SK-N-MC (cell line): ENCODE data around the gene KRTAP10-8.

Source experiments
- EZH2 ChIP-seq: fragments of 200-600 bp; sonication (generic); IDR thresholded peaks from one replicate; pipeline ENCODE4 v1.6.1; 2017; ENCODE audit warnings: antibody characterized with exemption
- POLR2AphosphoS5 ChIP-seq: IDR thresholded peaks from 2 replicates; pipeline ENCODE4 v1.6.1; 2012; ENCODE audit warnings: mild to moderate bottlenecking, low read depth, low read length, borderline replicate concordance

DNA sequence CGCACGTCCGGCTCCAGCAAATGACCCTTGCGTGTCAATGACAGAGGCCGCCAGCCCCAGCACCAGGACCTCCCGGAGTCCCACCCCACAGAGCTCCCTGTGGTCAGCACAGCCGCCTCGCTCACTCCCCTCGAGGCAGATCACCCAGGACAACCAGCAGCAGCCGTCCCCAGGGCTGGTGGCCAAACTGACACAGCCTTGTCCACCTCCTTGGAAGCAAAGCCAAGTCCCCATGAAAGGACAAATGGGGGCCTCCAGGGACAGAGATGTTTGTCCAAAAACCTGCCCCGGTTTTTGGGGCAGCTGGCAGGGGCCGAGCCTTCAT, 27.4 kb downstream of the KRTAP10-8 start:
- TF ChIP-seq POLR2AphosphoS5: no peak
- TF ChIP-seq EZH2: no peak
